OCI-LY1 (cell line): ENCODE results near the gene ORC2.

Source experiments
- EZH2 ChIP-seq: fragments of 200-600 bp; sonication (generic), shearing (Covaris generic); IDR thresholded peaks from 2 replicates; pipeline ENCODE4 v1.8.0; 2017; ENCODE audit warnings: borderline replicate concordance, mixed run types, mild to moderate bottlenecking, antibody characterized with exemption, low read length, moderate library complexity, mixed read lengths
- TF ChIP-seq, protein P1 (sequence below): fragments of 200-600 bp; sonication (generic), shearing (Covaris generic); IDR thresholded peaks from 2 replicates; pipeline ENCODE4 v1.5.1; 2017; ENCODE audit warnings: mild to moderate bottlenecking, antibody characterized with exemption, low read length, moderate library complexity, mixed read lengths

DNA sequence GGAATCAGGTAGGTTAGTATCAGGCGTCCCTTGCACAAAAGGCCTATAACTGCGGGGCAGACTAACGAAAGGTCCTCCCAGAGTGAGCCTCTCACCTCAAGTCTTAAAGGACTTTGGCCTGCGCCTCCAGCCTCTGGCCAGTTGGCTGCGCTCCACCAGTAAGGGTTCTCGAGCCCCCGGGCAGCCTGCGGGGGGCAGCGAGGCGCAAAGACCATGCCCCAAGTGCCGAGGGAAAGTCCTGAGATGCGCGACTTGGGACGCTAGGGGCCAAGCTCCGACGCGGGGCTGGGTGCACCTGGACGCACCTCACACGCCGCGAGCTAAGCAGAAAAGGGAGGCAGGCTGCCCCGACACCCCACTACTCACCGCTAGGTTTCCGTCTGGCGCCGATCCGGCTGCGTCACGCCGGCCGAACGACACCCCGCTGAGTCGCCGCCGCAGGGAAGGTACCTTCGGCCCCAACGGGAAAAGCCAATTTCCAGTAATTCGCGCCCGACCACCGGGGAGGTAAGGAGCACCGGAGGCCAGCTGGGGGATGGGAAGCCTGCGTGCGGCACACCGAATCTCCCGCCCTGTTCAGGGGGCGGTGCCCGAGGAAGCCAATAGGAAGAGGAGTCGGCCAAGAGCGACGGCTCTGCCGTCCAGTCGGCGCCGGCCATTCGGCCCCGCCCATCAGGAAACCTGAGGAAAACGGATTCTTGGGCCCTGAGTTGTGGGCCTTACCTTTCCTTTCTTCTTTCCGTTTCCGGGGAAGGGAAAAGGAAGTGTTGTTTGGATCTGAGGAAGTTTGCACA lies at the start of gene ORC2:
- TF ChIP-seq, protein P1, sequence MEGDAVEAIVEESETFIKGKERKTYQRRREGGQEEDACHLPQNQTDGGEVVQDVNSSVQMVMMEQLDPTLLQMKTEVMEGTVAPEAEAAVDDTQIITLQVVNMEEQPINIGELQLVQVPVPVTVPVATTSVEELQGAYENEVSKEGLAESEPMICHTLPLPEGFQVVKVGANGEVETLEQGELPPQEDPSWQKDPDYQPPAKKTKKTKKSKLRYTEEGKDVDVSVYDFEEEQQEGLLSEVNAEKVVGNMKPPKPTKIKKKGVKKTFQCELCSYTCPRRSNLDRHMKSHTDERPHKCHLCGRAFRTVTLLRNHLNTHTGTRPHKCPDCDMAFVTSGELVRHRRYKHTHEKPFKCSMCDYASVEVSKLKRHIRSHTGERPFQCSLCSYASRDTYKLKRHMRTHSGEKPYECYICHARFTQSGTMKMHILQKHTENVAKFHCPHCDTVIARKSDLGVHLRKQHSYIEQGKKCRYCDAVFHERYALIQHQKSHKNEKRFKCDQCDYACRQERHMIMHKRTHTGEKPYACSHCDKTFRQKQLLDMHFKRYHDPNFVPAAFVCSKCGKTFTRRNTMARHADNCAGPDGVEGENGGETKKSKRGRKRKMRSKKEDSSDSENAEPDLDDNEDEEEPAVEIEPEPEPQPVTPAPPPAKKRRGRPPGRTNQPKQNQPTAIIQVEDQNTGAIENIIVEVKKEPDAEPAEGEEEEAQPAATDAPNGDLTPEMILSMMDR: peak; percentile 96
- TF ChIP-seq EZH2: no peak
